Activated B cell treated with CpG ODN at 0.5 μM for 24 hours (primary cell): Measurements from ENCODE around the gene MC4R. TPM values are rescaled to one million over a fixed set of nuclear protein-coding genes. Genes with fewer than 3 reads are reported as not detected.

Experiments
- ATAC-seq: fragments of 200-7000 bp; cut with Tn5 transposase; one replicate; pipeline ENCODE4 v1.10.0; 2021; ENCODE audit warnings: low read depth, mild to moderate bottlenecking, moderate library complexity
- CTCF ChIA-PET: fragments of 350-600 bp; sonication (Branson Sonifier 250); formaldehyde crosslinking; loops from one replicate; lab custom pipeline; 2021; ENCODE audit warnings: antibody characterized with exemption; lab: Charles Lee
- POLR2A ChIA-PET: fragments of 350-600 bp; sonication (Branson Sonifier 250); formaldehyde crosslinking; loops from one replicate; lab custom pipeline; 2021; ENCODE audit warnings: antibody characterized with exemption; lab: Charles Lee
- DNase-seq: peaks from one replicate; pipeline ENCODE4 v3.0.0; 2022
- H3K27ac Mint-ChIP-seq: one replicate; pipeline ENCODE4 v1.8.0; 2020; ENCODE audit warnings: mixed read lengths
- H3K27me3 Mint-ChIP-seq: one replicate; pipeline ENCODE4 v1.8.0; 2021; ENCODE audit warnings: mixed read lengths
- H3K36me3 Mint-ChIP-seq: one replicate; pipeline ENCODE4 v1.8.0; 2021; ENCODE audit warnings: low read depth, mixed read lengths
- H3K4me1 Mint-ChIP-seq: one replicate; pipeline ENCODE4 v1.8.0; 2021; ENCODE audit warnings: mixed read lengths
- H3K4me3 Mint-ChIP-seq: one replicate; pipeline ENCODE4 v1.8.0; 2020; ENCODE audit warnings: mild to moderate bottlenecking, mixed read lengths
- H3K9me3 Mint-ChIP-seq: one replicate; pipeline ENCODE4 v1.8.0; 2020; ENCODE audit warnings: mixed read lengths
- intact Hi-C: fragments of 100-400 bp; cut with micrococcal nuclease; formaldehyde crosslinking; loops from one replicate; pipeline ENCODE4 v1.15.1; 2024
- total RNA-seq: library from RNA; stranded (reverse); gene quantifications from 2 replicates; pipeline ENCODE4 v1.2.3, GENCODE V29; 2022
- TF ChIP-seq, protein P1 (sequence below): fragments of 200-600 bp; IDR thresholded peaks from one replicate; pipeline ENCODE4 v1.8.0; 2022; ENCODE audit warnings: antibody characterized with exemption, mild to moderate bottlenecking

Gene MC4R
- total RNA-seq, 1 donor from 2014 or later, result not detected

- ChIA-PET POLR2A (no interaction called here), CTCF (no interaction called here)
- no peaks in the 10 kb centered on the region for H3K4me1 Mint-ChIP-seq
- no peak for ATAC-seq
- DNase-seq, result no peak
- H3K4me3 Mint-ChIP-seq, result no peak overlapping the region
- TF ChIP-seq, protein P1, sequence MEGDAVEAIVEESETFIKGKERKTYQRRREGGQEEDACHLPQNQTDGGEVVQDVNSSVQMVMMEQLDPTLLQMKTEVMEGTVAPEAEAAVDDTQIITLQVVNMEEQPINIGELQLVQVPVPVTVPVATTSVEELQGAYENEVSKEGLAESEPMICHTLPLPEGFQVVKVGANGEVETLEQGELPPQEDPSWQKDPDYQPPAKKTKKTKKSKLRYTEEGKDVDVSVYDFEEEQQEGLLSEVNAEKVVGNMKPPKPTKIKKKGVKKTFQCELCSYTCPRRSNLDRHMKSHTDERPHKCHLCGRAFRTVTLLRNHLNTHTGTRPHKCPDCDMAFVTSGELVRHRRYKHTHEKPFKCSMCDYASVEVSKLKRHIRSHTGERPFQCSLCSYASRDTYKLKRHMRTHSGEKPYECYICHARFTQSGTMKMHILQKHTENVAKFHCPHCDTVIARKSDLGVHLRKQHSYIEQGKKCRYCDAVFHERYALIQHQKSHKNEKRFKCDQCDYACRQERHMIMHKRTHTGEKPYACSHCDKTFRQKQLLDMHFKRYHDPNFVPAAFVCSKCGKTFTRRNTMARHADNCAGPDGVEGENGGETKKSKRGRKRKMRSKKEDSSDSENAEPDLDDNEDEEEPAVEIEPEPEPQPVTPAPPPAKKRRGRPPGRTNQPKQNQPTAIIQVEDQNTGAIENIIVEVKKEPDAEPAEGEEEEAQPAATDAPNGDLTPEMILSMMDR, result no peak
- intact Hi-C loops, result no loop called here
- no peaks in the 10 kb centered on the region for H3K36me3 Mint-ChIP-seq
- H3K27me3 Mint-ChIP-seq, result no peaks in the 10 kb centered on the region
- H3K27ac Mint-ChIP-seq, result no peak overlapping the region
- H3K9me3 Mint-ChIP-seq, result no peaks in the 10 kb centered on the region
These were observed 16.7 kb upstream of the MC4R start for GRCh38 chr18:60389314-60389713.

DNA sequence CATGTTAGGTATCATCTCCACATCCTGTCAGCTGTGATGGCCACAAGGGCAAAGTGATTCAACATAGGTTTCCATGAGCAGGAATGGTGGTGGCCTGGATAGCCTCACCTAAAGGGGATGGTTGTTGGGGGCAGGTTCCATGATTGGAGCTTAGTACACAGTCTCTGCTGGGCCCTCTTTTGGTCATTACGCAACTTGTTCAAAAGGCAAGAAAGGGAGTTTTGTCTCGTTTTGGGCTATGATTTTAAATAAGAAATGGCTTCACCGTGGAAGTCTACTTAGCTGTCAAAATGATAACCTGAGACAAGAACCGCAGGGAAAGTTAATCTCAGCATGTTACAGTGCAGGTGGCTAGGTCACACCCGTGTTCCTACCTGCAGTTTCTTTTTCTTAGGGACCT, 13.1 kb upstream of the MC4R start:
- H3K36me3 Mint-ChIP-seq, result no peaks in the 10 kb centered on the region
- ATAC-seq, result no peak
- intact Hi-C loops, result no loop called here
- TF ChIP-seq, protein P1, result no peak
- ChIA-PET CTCF (no interaction called here), POLR2A (no interaction called here)
- H3K27ac Mint-ChIP-seq, result no peak overlapping the region
- no peaks in the 10 kb centered on the region for H3K4me1 Mint-ChIP-seq
- DNase-seq, result no peak
- no peak overlapping the region for H3K4me3 Mint-ChIP-seq
- no peaks in the 10 kb centered on the region for H3K27me3 Mint-ChIP-seq
- H3K9me3 Mint-ChIP-seq, result no peaks in the 10 kb centered on the region

GRCh38 chr18:60383893-60384292, 11.3 kb upstream of the MC4R start:
- Mint-ChIP-seq H3K4me1 (no peaks in the 10 kb centered on the region), H3K27me3 (no peaks in the 10 kb centered on the region), H3K27ac (no peak overlapping the region), H3K9me3 (no peaks in the 10 kb centered on the region), H3K36me3 (no peaks in the 10 kb centered on the region), H3K4me3 (no peak overlapping the region)
- POLR2A ChIA-PET, result no interaction called here
- ATAC-seq (no peak), DNase-seq (no peak)
- intact Hi-C loops, result no loop called here
- CTCF ChIA-PET, result no interaction called here
- TF ChIP-seq, protein P1, result no peak

DNA sequence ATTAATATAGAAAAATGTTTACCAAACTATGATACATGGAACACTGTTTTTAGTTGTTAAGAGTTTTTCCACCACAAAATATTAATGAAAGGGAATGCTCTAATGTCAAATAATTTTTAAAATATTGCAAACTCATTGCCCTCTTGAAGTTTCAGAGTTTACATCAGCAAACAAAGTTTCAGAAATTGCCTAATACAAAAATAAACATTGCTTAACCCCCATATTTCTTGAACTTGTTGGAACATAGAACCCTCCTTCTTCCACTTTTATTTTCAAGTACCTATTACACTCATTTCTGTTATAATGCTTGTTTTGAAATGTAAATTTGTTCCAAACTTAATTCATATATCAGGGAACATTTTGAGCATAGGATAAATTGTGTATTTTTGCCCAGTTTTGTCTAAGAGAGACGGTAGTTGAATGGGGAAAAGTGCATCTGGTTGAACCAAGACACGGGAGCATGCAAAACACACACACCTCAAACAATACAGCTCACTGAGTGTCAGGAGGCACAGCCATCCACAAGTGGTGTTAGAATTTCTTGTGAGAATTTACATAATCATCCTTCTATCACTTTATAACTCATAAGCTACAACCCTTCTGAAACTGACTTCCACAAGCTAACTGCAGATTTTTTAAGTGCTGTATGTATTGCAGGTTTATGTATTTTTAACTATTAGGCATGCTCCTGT, 5.3 kb upstream of the MC4R start:
- Mint-ChIP-seq H3K4me3 (no peak overlapping the region), H3K4me1 (no peaks in the 10 kb centered on the region), H3K27me3 (no peaks in the 10 kb centered on the region), H3K36me3 (no peaks in the 10 kb centered on the region), H3K27ac (no peak overlapping the region), H3K9me3 (no peaks in the 10 kb centered on the region)
- TF ChIP-seq, protein P1, result no peak
- ChIA-PET CTCF (no interaction called here), POLR2A (no interaction called here)
- DNase-seq (no peak), ATAC-seq (no peak)
- intact Hi-C loops, result no loop called here

DNA sequence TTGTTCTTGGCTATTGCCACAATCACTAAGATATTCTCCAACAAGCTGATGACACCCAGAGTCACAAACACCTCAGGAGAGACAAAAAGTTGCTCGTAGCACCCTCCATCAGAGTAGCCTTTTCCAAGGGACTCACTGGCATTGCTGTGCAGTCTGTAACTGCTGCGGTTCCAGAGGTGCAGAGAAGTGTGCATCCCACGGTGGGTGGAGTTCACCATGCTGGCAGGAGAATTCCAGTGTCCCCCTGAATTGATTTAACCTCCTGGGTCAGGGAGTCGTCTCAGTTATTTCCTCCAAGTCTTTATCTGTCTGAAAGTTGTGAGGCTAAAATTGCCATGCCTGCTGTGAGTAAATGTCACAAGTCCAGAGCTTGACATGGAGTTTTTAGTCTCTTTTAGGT, 443 bp downstream of the MC4R start:
- DNase-seq (no peak), ATAC-seq (no peak)
- ChIA-PET CTCF (no interaction called here), POLR2A (no interaction called here)
- Mint-ChIP-seq H3K27ac (no peak overlapping the region), H3K36me3 (no peaks in the 10 kb centered on the region), H3K4me3 (no peak overlapping the region), H3K27me3 (no peaks in the 10 kb centered on the region), H3K4me1 (peaks cover 4% of the 10 kb centered on the region), H3K9me3 (no peaks in the 10 kb centered on the region)
- intact Hi-C loops, result no loop called here
- TF ChIP-seq, protein P1, result no peak
